ENCODE results near the gene TFCP2L1.
"Not testable (repeated sequence)": the region's sequence is repeated elsewhere in the genome, so short reads cannot be mapped to it uniquely, and the experiment has no call there.

Gene TFCP2L1

GRCh38 chr2:121316986-121317385, 32.0 kb upstream of the TFCP2L1 start:
- H3K4me1 ChIP-seq (ENCODE audit: control insufficient read depth, insufficient read depth, low read length): no peaks in the 10 kb centered on the region
- no peak overlapping the region for H3K9ac ChIP-seq (ENCODE audit: low read length)
- no peaks in the 10 kb centered on the region for H3K9me3 ChIP-seq (ENCODE audit: control insufficient read depth, insufficient read depth, low read depth, low read length)
- no peaks in the 10 kb centered on the region for H3K36me3 ChIP-seq (ENCODE audit: control insufficient read depth, insufficient read depth, low read length)
- H3K27ac ChIP-seq (ENCODE audit: low read depth, low read length): no peak overlapping the region
- no peak overlapping the region for H3K4me3 ChIP-seq (ENCODE audit: low read depth, low read length)
- H3K27me3 ChIP-seq (ENCODE audit: control insufficient read depth, insufficient read depth, low read length): no peaks in the 10 kb centered on the region

GRCh38 chr2:121313701-121314100, 28.7 kb upstream of the TFCP2L1 start:
- not testable (repeated sequence) for H3K9me3 ChIP-seq (ENCODE audit: control insufficient read depth, insufficient read depth, low read depth, low read length); H3K9ac ChIP-seq (ENCODE audit: low read length); H3K36me3 ChIP-seq (ENCODE audit: control insufficient read depth, insufficient read depth, low read length); H3K27me3 ChIP-seq (ENCODE audit: control insufficient read depth, insufficient read depth, low read length); H3K4me3 ChIP-seq (ENCODE audit: low read depth, low read length); H3K27ac ChIP-seq (ENCODE audit: low read depth, low read length); H3K4me1 ChIP-seq (ENCODE audit: control insufficient read depth, insufficient read depth, low read length)

- Histone ChIP-seq H3K4me3 (ENCODE audit: low read depth, low read length) (no peak overlapping the region), H3K36me3 (ENCODE audit: control insufficient read depth, insufficient read depth, low read length) (no peaks in the 10 kb centered on the region), H3K4me1 (ENCODE audit: control insufficient read depth, insufficient read depth, low read length) (peaks cover 5% of the 10 kb centered on the region; the same call in 1 of the 2 replicates), H3K27me3 (ENCODE audit: control insufficient read depth, insufficient read depth, low read length) (no peaks in the 10 kb centered on the region), H3K9ac (ENCODE audit: low read length) (no peak overlapping the region), H3K9me3 (ENCODE audit: control insufficient read depth, insufficient read depth, low read depth, low read length) (no peaks in the 10 kb centered on the region), H3K27ac (ENCODE audit: low read depth, low read length) (no peak overlapping the region)
These were observed 24.8 kb upstream of the TFCP2L1 start for GRCh38 chr2:121309801-121310200.

DNA sequence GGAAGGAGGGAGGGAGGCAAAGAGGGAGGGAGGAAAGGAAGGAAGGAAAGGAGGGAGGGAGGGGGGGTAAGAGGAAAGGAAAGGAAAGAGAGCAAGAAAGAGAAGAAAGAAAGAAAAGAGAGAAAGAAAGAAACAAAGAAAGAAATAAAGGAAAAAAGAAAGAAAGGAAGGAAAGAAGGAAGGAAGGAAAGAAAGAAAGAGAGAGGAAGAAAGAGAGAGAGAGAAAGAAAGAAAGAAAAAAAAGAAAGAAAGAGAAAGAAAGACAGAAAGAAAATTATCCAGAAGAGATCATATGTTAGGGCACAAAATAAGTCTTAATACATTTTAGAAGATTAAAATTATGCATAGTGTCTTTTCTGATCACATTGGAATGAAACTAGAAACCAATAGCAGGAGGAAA, 24.3 kb upstream of the TFCP2L1 start:
- H3K4me1 ChIP-seq (ENCODE audit: control insufficient read depth, insufficient read depth, low read length): peaks cover 5% of the 10 kb centered on the region; the same call in 1 of the 2 replicates
- H3K27me3 ChIP-seq (ENCODE audit: control insufficient read depth, insufficient read depth, low read length): no peaks in the 10 kb centered on the region
- no peak overlapping the region for H3K4me3 ChIP-seq (ENCODE audit: low read depth, low read length)
- H3K27ac ChIP-seq (ENCODE audit: low read depth, low read length): no peak overlapping the region
- H3K9ac ChIP-seq (ENCODE audit: low read length): no peak overlapping the region
- no peaks in the 10 kb centered on the region for H3K9me3 ChIP-seq (ENCODE audit: control insufficient read depth, insufficient read depth, low read depth, low read length)
- no peaks in the 10 kb centered on the region for H3K36me3 ChIP-seq (ENCODE audit: control insufficient read depth, insufficient read depth, low read length)

DNA sequence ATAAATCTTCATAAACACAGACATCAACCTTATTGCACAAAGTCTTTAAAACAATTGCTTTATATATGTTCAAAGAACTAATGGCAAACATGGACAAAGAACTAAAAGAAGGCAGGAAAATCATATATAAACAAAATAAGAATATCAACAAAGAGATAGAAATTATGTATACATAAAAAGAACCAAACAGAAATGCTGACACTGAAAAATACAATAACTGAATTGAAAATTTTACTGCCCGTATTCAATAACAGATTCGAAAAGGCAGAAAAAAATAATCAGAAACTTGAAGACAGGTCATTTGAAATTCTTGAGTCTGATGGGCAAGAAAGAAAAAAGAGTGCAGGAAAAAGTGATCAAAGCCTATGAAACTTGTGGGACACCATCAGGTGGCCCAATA, 22.0 kb upstream of the TFCP2L1 start:
- no peaks in the 10 kb centered on the region for H3K9me3 ChIP-seq (ENCODE audit: control insufficient read depth, insufficient read depth, low read depth, low read length)
- H3K4me3 ChIP-seq (ENCODE audit: low read depth, low read length): no peak overlapping the region
- no peaks in the 10 kb centered on the region for H3K27me3 ChIP-seq (ENCODE audit: control insufficient read depth, insufficient read depth, low read length)

DNA sequence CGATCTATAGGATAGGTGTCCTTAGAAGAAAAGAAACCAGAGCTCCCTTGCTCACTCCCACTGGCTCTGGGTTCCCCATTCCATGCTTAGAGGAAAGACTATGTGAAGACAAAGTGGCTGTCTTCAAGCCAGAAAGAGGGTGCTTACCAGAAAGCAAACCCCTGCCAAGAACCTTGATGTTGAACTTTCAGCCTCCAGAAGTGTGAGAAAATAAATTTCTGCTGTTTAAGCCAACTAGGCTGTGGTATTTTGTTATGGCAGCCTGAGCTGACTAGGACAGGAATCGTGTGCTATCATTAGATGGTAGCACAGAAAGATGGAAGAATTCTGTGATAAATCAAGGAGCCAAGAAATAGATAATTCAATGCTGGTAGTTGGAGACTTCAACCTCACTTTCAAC, 19.9 kb upstream of the TFCP2L1 start:
- Histone ChIP-seq H3K9me3 (ENCODE audit: control insufficient read depth, insufficient read depth, low read depth, low read length) (no peaks in the 10 kb centered on the region), H3K4me1 (ENCODE audit: control insufficient read depth, insufficient read depth, low read length) (peaks cover 3% of the 10 kb centered on the region; the same call in 1 of the 2 replicates)

More for the DNA sequence above, 22.0 kb upstream of the TFCP2L1 start:
- Histone ChIP-seq H3K27ac (ENCODE audit: low read depth, low read length) (no peak overlapping the region), H3K9ac (ENCODE audit: low read length) (no peak overlapping the region), H3K36me3 (ENCODE audit: control insufficient read depth, insufficient read depth, low read length) (no peaks in the 10 kb centered on the region), H3K4me1 (ENCODE audit: control insufficient read depth, insufficient read depth, low read length) (peaks cover 5% of the 10 kb centered on the region; the same call in 1 of the 2 replicates)

GRCh38 chr2:121303531-121304263, 18.7 kb upstream of the TFCP2L1 start:
- H3K9ac ChIP-seq (ENCODE audit: low read length): no peak overlapping the region
- H3K27ac ChIP-seq (ENCODE audit: low read depth, low read length): no peak overlapping the region
- H3K9me3 ChIP-seq (ENCODE audit: control insufficient read depth, insufficient read depth, low read depth, low read length): no peaks in the 10 kb centered on the region
- H3K4me1 ChIP-seq (ENCODE audit: control insufficient read depth, insufficient read depth, low read length): no peaks in the 10 kb centered on the region
- H3K36me3 ChIP-seq (ENCODE audit: control insufficient read depth, insufficient read depth, low read length): no peaks in the 10 kb centered on the region
- no peaks in the 10 kb centered on the region; the same call in 1 of the 2 replicates for H3K27me3 ChIP-seq (ENCODE audit: control insufficient read depth, insufficient read depth, low read length)
- H3K4me3 ChIP-seq (ENCODE audit: low read depth, low read length): no peak overlapping the region

More for the DNA sequence above, 19.9 kb upstream of the TFCP2L1 start:
- Histone ChIP-seq H3K27ac (ENCODE audit: low read depth, low read length) (no peak overlapping the region), H3K27me3 (ENCODE audit: control insufficient read depth, insufficient read depth, low read length) (no peaks in the 10 kb centered on the region; the same call in 1 of the 2 replicates), H3K9ac (ENCODE audit: low read length) (no peak overlapping the region), H3K4me3 (ENCODE audit: low read depth, low read length) (no peak overlapping the region), H3K36me3 (ENCODE audit: control insufficient read depth, insufficient read depth, low read length) (no peaks in the 10 kb centered on the region)

GRCh38 chr2:121301190-121301589, 16.2 kb upstream of the TFCP2L1 start:
- not testable (repeated sequence) for H3K9ac ChIP-seq (ENCODE audit: low read length); H3K9me3 ChIP-seq (ENCODE audit: control insufficient read depth, insufficient read depth, low read depth, low read length); H3K27ac ChIP-seq (ENCODE audit: low read depth, low read length); H3K36me3 ChIP-seq (ENCODE audit: control insufficient read depth, insufficient read depth, low read length); H3K4me1 ChIP-seq (ENCODE audit: control insufficient read depth, insufficient read depth, low read length); H3K4me3 ChIP-seq (ENCODE audit: low read depth, low read length); H3K27me3 ChIP-seq (ENCODE audit: control insufficient read depth, insufficient read depth, low read length)

- H3K27ac ChIP-seq (ENCODE audit: low read depth, low read length): no peak overlapping the region
- no peaks in the 10 kb centered on the region for H3K36me3 ChIP-seq (ENCODE audit: control insufficient read depth, insufficient read depth, low read length)
- no peaks in the 10 kb centered on the region for H3K9me3 ChIP-seq (ENCODE audit: control insufficient read depth, insufficient read depth, low read depth, low read length)
- H3K4me1 ChIP-seq (ENCODE audit: control insufficient read depth, insufficient read depth, low read length): no peaks in the 10 kb centered on the region
- H3K27me3 ChIP-seq (ENCODE audit: control insufficient read depth, insufficient read depth, low read length): no peaks in the 10 kb centered on the region; the same call in 1 of the 2 replicates
- no peak overlapping the region for H3K9ac ChIP-seq (ENCODE audit: low read length)
- H3K4me3 ChIP-seq (ENCODE audit: low read depth, low read length): no peak overlapping the region
These were observed 13.5 kb upstream of the TFCP2L1 start for GRCh38 chr2:121298476-121298875.

- H3K36me3 ChIP-seq (ENCODE audit: control insufficient read depth, insufficient read depth, low read length); H3K9me3 ChIP-seq (ENCODE audit: control insufficient read depth, insufficient read depth, low read depth, low read length); H3K27ac ChIP-seq (ENCODE audit: low read depth, low read length); H3K4me1 ChIP-seq (ENCODE audit: control insufficient read depth, insufficient read depth, low read length); H3K9ac ChIP-seq (ENCODE audit: low read length); H3K27me3 ChIP-seq (ENCODE audit: control insufficient read depth, insufficient read depth, low read length); H3K4me3 ChIP-seq (ENCODE audit: low read depth, low read length): not testable (repeated sequence)
These were observed 12.9 kb upstream of the TFCP2L1 start for GRCh38 chr2:121297866-121298265.

DNA sequence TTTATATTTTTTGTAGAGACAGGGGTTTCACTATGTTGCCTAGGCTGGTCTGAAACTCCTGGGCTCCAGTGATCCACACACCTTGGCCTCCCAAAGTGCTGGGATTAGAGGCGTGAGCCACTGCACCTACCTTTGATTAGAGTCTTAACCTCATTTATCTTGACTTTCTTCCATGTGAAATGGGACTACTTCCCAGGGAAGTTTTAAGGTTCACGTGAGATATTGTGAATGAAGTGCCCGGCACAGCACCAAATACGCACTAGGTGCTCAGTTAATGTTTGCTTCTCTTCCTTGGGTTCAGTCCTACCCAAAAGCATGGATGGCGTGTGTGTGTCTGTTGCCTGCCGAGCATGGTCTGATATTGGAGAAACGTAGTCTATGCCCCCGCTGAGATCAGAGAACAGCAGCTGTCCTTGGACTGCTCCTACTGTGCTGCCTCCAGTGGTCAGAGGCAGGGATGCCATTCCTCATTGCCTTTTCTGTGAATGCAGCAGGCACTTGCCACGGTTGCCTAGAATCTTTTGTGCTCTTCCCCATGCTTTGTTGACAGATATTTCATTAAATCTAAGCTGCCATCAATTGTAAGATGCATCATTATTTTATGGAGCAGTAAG, 12.3 kb upstream of the TFCP2L1 start:
- Histone ChIP-seq H3K36me3 (ENCODE audit: control insufficient read depth, insufficient read depth, low read length) (no peaks in the 10 kb centered on the region), H3K27me3 (ENCODE audit: control insufficient read depth, insufficient read depth, low read length) (no peaks in the 10 kb centered on the region; the same call in 1 of the 2 replicates), H3K9ac (ENCODE audit: low read length) (no peak overlapping the region), H3K9me3 (ENCODE audit: control insufficient read depth, insufficient read depth, low read depth, low read length) (no peaks in the 10 kb centered on the region), H3K27ac (ENCODE audit: low read depth, low read length) (no peak overlapping the region), H3K4me3 (ENCODE audit: low read depth, low read length) (no peak overlapping the region), H3K4me1 (ENCODE audit: control insufficient read depth, insufficient read depth, low read length) (no peaks in the 10 kb centered on the region)

Data from HUES6 (cell line).